K562 (cell line): ENCODE data around the gene FEN1. TPM values are rescaled to one million over a fixed set of nuclear protein-coding genes. Genes with fewer than 3 reads are reported as not detected.
A peak's percentile ranks its signal among the peaks of the same experiment; 100 is the strongest.

Experiments used
- E2F3 ChIP-seq: fragments of 250-450 bp; sonication (Bioruptor Pico); IDR thresholded peaks from 2 replicates; pipeline ENCODE4 v1.4.0; 2020; ENCODE audit warnings: mild to moderate bottlenecking
- FOSL1 ChIP-seq: fragments of 200-800 bp; sonication (Bioruptor generic); conservative IDR thresholded peaks from 2 replicates; pipeline ENCODE4 v1.6.1; 2016; ENCODE audit warnings: missing genetic modification characterization, missing compliant biosample characterization
- FOXA3 ChIP-seq, 2 experiments: fragments of 450-650 bp in 1 of 2; sonication (generic) in 1 of 2; formaldehyde crosslinking; IDR thresholded peaks in 1 of 2; conservative IDR thresholded peaks in 1 of 2; 2 replicates each; pipeline versions ENCODE4 v1.4.0 to v1.8.0; 2020 to 2022; ENCODE audit warnings: mild to moderate bottlenecking in 2 of 2, missing genetic modification reagents in 1 of 2
- FOXP4 ChIP-seq: sonication (generic); formaldehyde crosslinking; IDR thresholded peaks from 2 replicates; pipeline ENCODE4 v1.8.0; 2022; ENCODE audit warnings: mild to moderate bottlenecking, missing genetic modification reagents, borderline replicate concordance
- GTF2B ChIP-seq: IDR thresholded peaks from 2 replicates; pipeline ENCODE4 v1.6.1; 2011; ENCODE audit not compliant: insufficient read length; ENCODE audit errors: extremely low read depth
- HOXB6 ChIP-seq: fragments of 250-450 bp; sonication (Bioruptor Pico); IDR thresholded peaks from 2 replicates; pipeline ENCODE4 v1.5.1; 2022; ENCODE audit warnings: mild to moderate bottlenecking, borderline replicate concordance
- LCOR ChIP-seq: sonication (generic); formaldehyde crosslinking; IDR thresholded peaks from 2 replicates; pipeline ENCODE4 v1.8.0; 2022; ENCODE audit warnings: mild to moderate bottlenecking, missing genetic modification reagents
- NCOA2 ChIP-seq, 2 experiments: fragments of 450-650 bp; IDR thresholded peaks; 2 replicates each; pipeline ENCODE4 v1.6.1; 2018; ENCODE audit warnings: mild to moderate bottlenecking in 2 of 2, moderate library complexity in 1 of 2; ENCODE audit not compliant: partially characterized antibody in 2 of 2
- REST ChIP-seq, 2 experiments: fragments of 450-650 bp; formaldehyde crosslinking in 1 of 2; IDR thresholded peaks; 2 replicates each; pipeline versions ENCODE4 v1.4.0 to v1.6.1; 2014 to 2020; ENCODE audit warnings: mild to moderate bottlenecking in 2 of 2, borderline replicate concordance in 1 of 2, low read depth in 1 of 2
- SMARCC2 ChIP-seq: fragments of 450-650 bp; IDR thresholded peaks from 2 replicates; pipeline ENCODE4 v1.6.1; 2017; ENCODE audit warnings: antibody characterized with exemption, moderate library complexity, mild to moderate bottlenecking, low read depth
- ZFP36 ChIP-seq: fragments of 150-350 bp; IDR thresholded peaks from 2 replicates; pipeline ENCODE4 v1.6.1; 2018; ENCODE audit warnings: low read length, low read depth; ENCODE audit not compliant: partially characterized antibody
- ZNF232 ChIP-seq: sonication (generic); formaldehyde crosslinking; IDR thresholded peaks from 2 replicates; pipeline ENCODE4 v1.8.0; 2022; ENCODE audit warnings: mild to moderate bottlenecking, missing genetic modification reagents
- ZNF436 ChIP-seq: fragments of 250-450, 450-650 bp; sonication (Bioruptor Pico); formaldehyde crosslinking; IDR thresholded peaks from 2 replicates; pipeline ENCODE4 v1.7.0; 2020; ENCODE audit warnings: mild to moderate bottlenecking
- polyA plus RNA-seq, 8 experiments: library from polyadenylated mRNA; depleted of rRNA in 4 of 8; stranded (reverse) in 5 of 8; unstranded in 3 of 8; fragments of >200 nt; fragmentation: Nextera tagmentation in 2 of 8; fragmentation: Illumina TruSeq in 1 of 8; extraction: Ambion mirVana in 2 of 8; extraction: Trizol in 1 of 8; gene quantifications; 2 replicates each; pipeline versions ENCODE4 v1.2.1 to v1.2.3, GENCODE V29; 2011 to 2014; ENCODE audit warnings: inconsistent platforms in 1 of 8, missing spikeins in 1 of 8
- total RNA-seq, 7 experiments: library from RNA; depleted of rRNA in 6 of 7; stranded (reverse); fragments of >200 nt in 6 of 7; fragmentation: Illumina TruSeq in 2 of 7; extraction: Trizol in 2 of 7; gene quantifications; 2 replicates each; pipeline versions ENCODE4 v1.2.1 to v1.2.3, GENCODE V29; 2011 to 2021; ENCODE audit warnings: low replicate concordance in 1 of 7
- TF ChIP-seq, protein P1 (sequence below): fragments of 250-450 bp; sonication (Bioruptor Pico); IDR thresholded peaks from 2 replicates; pipeline ENCODE4 v1.8.0; 2022; ENCODE audit warnings: moderate library complexity, mild to moderate bottlenecking, inconsistent platforms

The FEN1 gene
- total and polyA plus RNA-seq, 9 of the 15 experiments (the other 6 are each of a cell fraction or from before 2014, with no cell fraction given) = 58.1 to 156 (median 137) TPM

GRCh38 chr11:61793083-61793828, 545 bp downstream of the FEN1 start (continued):
- no peak for TF ChIP-seq LCOR (CRISPR knock-in tag)
- TF ChIP-seq ZNF436 (CRISPR knock-in tag) = no peak
- 0 out of 2 replicates have a peak, but pooled peaks have one; percentile 14 for TF ChIP-seq FOXP4 (CRISPR knock-in tag)
- TF ChIP-seq E2F3 (CRISPR knock-in tag) = 0 out of 2 replicates have a peak, but pooled peaks have one; percentile 4
- TF ChIP-seq HOXB6 (CRISPR knock-in tag) = no peak
- TF ChIP-seq GTF2B = no peak
- no peak for TF ChIP-seq NCOA2 (IDR thresholded peaks at IDR 0.05; ENCODE audit: partially characterized antibody in 2 of 2)
- TF ChIP-seq REST (IDR thresholded peaks at IDR 0.05; ENCODE audit: borderline replicate concordance) = no peak
- no peak for TF ChIP-seq REST (CRISPR knock-in tag; IDR thresholded peaks at IDR 0.05; ENCODE audit: low read depth)
- TF ChIP-seq FOSL1 (tag) = 0 out of 2 replicates have a peak, but pooled peaks have one; percentile 13
- no peak for TF ChIP-seq SMARCC2
- TF ChIP-seq ZNF232 (CRISPR knock-in tag) = peak; percentile 14; the same call in 1 of the 2 replicates
- TF ChIP-seq ZFP36 = peak; percentile 22
- TF ChIP-seq, protein P1, sequence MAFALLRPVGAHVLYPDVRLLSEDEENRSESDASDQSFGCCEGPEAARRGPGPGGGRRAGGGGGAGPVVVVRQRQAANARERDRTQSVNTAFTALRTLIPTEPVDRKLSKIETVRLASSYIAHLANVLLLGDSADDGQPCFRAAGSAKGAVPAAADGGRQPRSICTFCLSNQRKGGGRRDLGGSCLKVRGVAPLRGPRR (CRISPR knock-in tag) = no peak
- TF ChIP-seq FOXA3 (CRISPR knock-in tag; conservative IDR thresholded peaks at IDR 0.05 in 1 of 2, IDR thresholded peaks at IDR 0.05 in 1 of 2) = 0 out of 4 replicates have a peak, but pooled peaks of 1 of the 2 experiments have one; percentile 34
